Suppressor macrophage treated with lipopolysaccharide for 4 hours (primary cell): ENCODE measurements around the gene TMEM151B.
"Not testable (repeated sequence)": the region's sequence is repeated elsewhere in the genome, so short reads cannot be mapped to it uniquely, and the experiment has no call there.

Experiments used
- DNase-seq: peaks from one replicate; pipeline ENCODE4 v3.0.0-alpha.2; 2020

TMEM151B gene

DNA sequence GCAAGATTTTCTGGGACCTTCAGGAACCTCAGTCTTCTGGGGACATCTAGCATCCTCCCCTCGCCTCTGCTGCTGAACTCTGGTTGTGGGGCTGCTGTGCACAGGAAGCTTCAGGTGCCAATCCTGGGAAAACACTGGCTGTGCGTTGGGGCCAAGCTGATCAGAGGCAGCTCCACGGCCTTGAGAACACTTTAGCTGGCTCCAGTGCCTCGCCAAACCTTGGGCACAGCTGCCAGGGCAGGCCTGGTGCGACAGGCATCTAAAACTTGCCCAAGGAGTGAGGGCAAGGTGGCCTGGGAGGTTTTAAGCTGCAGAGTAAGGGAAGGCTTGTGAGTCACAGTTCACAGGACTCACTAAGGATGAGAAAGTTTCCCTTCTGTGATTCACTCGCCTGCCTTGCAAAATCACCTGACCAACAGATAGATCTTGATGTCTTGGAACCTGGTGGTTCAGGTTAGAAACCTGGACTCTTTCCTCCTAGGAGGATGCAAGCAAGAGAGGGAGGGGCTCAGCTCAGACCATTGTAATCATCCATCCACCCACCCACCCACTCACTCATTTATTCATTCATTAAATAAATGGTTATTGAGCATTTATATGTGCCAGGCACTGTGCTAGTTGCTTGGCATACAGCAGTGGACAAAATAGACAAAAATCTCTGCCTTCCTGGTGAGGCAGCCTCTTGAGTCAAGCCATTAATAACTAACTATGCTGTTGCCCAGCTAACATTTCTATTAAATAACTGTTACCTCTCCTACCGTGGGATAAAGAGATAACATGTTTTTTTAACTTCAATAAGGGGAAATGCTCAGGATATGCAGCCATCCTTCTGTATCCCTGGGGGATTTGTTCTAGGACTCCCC, 69.7 kb downstream of the TMEM151B start:
- DNase-seq, result no peak

DNA sequence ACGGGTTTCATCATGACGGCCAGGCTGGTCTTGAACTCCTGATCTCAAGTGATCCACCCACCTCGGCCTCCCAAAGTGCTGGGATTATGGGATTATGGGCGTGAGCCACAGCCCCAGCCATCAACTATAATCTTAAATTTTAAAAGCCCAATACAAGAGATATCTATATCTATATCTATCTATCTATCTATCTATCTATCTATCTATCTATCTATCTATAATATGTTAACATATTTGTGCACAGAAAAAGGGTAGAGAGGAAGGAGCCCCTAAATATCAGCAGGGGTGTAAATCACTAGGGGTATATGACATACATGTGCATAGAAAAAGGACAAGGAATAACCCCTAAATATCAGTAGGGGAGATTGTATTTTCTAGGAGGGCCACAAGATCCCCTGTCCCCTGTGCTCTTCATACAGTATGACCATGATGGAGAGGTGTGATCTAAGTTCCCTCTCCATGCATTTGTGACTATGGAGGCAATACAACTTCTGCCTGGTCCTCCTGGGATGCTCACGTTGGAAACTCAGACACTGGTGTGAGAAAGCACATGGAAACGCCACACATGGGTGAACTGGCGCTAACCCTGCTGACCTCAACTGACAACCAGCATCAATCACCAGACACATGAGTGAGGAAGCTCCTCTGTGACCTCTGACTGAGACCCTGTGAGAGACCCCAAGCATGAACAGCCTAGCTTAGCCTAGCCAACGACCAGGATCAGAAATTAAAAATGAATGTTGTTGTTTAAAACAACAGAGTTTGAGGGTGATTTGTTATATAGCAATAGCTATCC, 71.0 kb downstream of the TMEM151B start:
- DNase-seq, result no peak

DNA sequence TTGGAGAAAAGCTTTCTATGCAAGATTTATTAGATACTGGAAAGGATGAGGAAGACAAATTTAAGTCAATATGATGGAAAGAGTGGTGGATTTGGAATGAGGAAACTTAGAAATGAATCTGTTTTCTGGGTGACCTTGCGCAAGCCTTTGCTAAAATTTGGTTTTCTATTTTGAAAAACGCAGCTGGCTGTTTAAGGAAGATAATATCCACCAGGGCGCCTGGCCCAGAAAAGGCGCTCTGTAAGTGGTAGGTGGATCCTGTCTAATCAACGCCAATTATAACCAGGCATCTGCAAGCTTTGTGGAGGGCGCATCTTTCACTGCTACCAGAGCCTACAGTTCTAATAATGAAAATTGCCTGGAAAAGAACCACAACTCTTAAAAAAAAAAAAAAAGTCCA, 71.8 kb downstream of the TMEM151B start:
- peak; percentile 30 for DNase-seq

DNA sequence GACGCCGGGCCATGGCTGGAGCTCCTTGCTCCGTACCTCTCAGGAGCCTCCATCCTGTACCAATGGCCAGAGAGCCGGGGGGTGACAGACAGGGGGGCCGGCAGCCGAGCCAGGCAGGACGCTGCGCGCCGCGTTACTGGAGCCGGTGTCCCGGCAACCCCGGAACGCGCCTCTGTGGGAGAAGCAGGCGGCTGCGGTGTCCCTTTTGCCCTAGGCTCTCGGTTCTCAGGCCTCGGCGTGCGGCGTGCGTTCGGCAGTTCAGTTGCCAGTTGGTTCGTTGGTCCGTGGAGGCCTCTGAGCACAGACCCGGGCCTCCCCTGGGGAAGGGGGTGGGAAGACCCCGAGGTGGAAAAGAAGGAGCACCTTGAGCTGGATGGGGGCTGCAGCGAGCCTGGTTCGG, 72.2 kb downstream of the TMEM151B start, which contains the start of gene SPATS1:
Gene SPATS1 (plus strand): TSS at position 162 of the 400 bp plus-strand sequence. CDS start 446 bp downstream, outside the sequence.
- DNase-seq, result peak; percentile 31

DNA sequence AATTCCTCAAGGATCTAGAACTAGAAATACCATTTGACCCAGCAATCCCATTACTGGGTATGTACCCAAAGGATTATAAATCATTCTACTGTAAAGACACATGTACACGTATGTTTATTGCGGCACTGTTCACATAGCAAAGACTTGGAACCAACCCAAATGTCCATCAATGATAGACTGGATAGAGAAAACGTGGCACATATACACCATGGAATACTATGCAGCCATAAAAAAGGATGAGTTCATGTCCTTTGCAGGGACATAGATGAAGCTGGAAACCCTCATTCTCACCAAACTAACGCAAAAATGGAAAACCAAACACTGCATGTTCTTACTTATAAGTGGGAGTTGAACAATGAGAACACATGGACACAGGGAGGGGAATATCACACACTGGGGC, 76.6 kb downstream of the TMEM151B start:
- DNase-seq, result not testable (repeated sequence)

DNA sequence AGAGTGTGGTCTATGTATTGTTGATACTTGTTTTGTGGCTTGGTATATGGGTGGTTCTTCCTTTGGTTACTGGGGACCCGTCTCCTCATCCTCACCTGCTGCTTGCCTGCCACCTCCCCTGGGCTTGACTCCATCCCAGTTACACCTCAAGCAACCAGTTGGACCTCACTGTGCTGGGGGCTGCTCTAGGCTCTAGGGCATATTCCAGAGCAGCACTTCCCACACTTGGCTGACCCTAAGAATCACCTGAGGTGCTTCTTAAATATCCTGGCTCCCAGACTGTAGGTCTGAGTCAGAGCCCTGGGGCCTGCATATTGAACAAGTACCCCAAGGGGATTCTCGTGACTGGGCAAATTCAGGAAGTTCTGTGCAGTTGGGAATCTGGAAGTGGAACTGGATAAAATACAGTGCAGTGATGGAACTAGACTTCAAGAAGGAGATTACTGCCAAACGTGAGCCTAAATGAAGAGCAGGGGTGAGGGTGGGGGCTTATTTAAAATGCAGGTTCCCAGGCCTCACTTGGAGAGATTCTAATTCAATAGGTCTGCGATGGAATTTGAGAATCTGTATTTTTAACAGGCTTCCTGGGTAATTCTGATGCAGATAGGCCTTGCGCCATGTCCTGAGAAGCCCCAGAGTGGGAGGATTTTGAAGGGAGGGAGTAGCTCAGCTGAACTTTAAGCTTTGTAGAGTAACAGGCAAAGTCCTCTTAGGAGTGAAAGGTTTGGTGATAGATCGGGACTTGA, 79.8 kb downstream of the TMEM151B start:
- DNase-seq, result peak; percentile 53

DNA sequence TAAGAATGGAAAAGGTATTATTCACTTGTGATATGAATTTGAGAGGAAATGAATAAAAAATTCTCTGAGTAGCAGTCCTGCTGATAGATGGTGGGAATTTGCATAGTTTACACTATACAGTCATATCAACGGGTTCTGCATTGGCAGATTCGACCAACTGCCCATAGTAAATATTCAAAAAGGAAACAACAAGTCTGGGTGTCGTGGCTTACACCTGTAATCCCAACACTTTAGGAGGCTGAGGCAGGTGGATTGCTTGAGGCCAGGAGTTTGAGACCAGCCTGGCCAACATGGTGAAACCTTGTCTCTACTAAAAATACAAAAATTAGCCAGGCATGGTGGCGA, 80.4 kb downstream of the TMEM151B start:
- DNase-seq, result not testable (repeated sequence)

DNA sequence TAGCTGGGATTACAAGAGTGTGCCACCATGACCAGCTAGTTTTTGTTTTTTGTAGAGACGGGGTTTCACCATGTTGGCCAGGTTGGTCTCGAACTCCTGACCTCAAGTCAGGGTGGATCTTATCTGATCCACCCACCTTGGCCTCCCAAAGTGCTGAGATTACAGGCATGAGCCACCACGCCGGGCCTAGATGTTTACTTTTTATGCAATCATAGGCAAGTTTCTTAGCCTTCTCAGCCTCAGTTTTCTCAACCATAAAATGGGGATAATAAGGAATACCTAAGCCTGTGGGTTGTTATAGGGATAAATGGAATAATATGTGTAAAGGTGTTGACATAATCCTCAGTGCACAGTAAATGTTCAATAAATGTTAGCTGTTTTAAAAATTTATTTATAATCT, 82.0 kb downstream of the TMEM151B start:
- no peak for DNase-seq

DNA sequence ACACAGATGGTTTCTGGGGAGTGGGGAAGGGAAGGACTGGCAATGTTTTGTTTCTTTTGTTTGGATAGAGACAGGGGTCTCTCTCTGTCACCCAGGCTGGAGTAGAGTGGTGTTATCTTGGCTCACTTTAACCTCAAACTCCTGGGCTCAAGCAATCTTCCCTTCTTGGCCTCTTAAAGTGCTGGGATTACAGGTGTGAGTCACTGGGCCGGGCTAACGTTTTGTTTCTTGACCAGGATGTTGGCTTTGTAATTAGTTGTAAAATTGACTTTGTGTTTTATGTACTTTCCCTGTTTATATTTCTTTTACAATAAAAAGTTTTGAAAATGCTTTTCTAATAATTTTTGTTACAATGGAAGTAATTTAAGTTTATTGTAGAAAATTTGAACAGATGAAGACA, 83.1 kb downstream of the TMEM151B start:
- DNase-seq, result no peak

DNA sequence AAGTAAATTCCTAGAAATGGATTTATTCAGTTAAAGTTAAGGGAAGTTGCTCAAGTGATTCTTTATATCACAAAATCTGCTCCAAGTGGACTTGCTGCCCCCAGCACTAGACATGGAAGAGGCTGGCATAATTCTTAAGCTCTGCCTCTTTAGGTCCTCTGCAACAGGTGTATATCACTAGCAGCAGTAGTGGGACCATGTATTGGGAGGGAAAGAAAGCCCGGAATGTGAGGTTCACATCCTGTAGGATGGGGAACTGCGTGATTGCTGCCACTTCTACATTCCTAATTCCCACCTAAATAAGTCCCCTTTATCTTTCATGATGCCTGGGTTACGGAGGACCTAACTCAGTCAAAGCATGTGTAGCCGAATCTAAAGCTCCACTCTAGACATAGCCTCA, 85.4 kb downstream of the TMEM151B start:
- DNase-seq, result no peak

DNA sequence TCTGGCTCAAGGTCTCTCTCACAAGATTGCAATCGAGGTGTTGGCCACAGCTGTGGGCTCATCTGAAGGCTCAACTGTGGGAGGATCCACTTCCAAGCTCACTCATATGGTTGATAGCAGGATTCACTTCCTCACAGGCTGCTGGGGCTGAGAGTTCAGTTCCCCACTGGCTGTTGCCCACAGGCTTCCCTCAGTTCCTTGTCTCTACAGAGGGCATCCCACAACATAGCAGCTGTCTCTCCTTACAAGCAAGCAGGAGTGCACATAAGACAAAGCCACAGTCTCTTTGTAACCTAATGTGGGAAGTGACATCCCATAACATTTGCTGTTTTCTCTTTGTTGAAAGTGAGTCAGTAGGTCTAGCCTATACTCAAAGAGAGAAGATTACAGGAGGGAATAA, 86.2 kb downstream of the TMEM151B start:
- DNase-seq, result peak; percentile 37
